ENCODE measurements around the gene GLRB. TPM values are rescaled to one million over a fixed set of nuclear protein-coding genes. Genes with fewer than 3 reads are reported as not detected.

The GLRB gene
- total and polyA plus RNA-seq, 10 of the 15 experiments (the other 5 are each of a cell fraction or from before 2014, with no cell fraction given) = 0.04 TPM; not detected in 9

DNA sequence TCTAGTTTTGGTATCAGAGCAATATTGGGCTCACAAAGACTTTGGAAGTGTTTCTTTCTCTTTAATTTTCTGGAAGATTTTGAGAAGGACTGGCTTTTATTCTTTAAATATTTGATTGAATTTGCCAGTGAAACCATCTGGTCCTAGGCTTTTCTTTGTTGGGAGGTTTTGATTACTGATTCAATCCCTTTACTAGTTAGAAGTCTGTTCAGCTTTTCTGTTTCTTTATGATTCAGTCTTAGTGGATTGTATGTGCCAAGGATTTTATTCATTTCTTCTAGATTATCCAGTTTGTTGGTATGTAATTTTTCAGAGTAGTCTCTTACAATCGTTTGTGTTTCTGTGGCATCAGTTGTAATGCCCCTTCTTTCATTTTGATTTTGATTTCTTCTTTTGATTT, 28.6 kb downstream of the GLRB start:
- BruUV-seq (replicated peaks) = no TSS peak
- H3K4me3 ChIP-seq = no peak overlapping the region
- ChIA-PET CTCF (no interaction called here), POLR2A (no interaction called here), SMC1A (ENCODE audit: uncharacterized antibody, unreplicated experiment) (interaction anchor here (1.2 kb wide), 1 partner anchor 12 kb away, joined by 3 read pairs; no protein-coding TSS in a partner anchor), RAD21 (ENCODE audit: unreplicated experiment) (no interaction called here)
- H3K27me3 ChIP-seq (replicated peaks in 1 of 2; ENCODE audit: control insufficient read depth in 2 of 2, insufficient read depth in 2 of 2, low read length in 1 of 2) = no peaks in the 10 kb centered on the region
- no peak overlapping the region for H3K4me2 ChIP-seq (ENCODE audit: control insufficient read depth, insufficient read depth)
- no peak overlapping the region for H2AFZ ChIP-seq (ENCODE audit: control insufficient read depth, low read depth, low read length)
- DNase-seq (ENCODE audit: low read depth, low spot score) (no peak), FAIRE-seq (no peak), ATAC-seq (no peak)
- H3K36me3 ChIP-seq (ENCODE audit: control insufficient read depth in 2 of 2, insufficient read depth in 2 of 2, low read length in 1 of 2) = no peaks in the 10 kb centered on the region
- H4K20me1 ChIP-seq (ENCODE audit: control insufficient read depth, insufficient read depth) = no peaks in the 10 kb centered on the region
- in situ Hi-C loops (cut with MboI) (no loop called here), intact Hi-C loops (cut with micrococcal nuclease; ENCODE audit: unreplicated experiment) (no loop called here)
- H3K27ac ChIP-seq (ENCODE audit: control insufficient read depth, insufficient read depth) = no peak overlapping the region
- H3K9me3 ChIP-seq (replicated peaks; ENCODE audit: control insufficient read depth, insufficient read depth, low read length) = no peaks in the 10 kb centered on the region
- H3K79me2 ChIP-seq (ENCODE audit: control insufficient read depth, insufficient read depth, low read length) = no peaks in the 10 kb centered on the region
- no peak overlapping the region for H3K9ac ChIP-seq (ENCODE audit: control insufficient read depth, insufficient read depth, low read length)
- TF ChIP-seq MXI1 (IDR thresholded peaks at IDR 0.05; ENCODE audit: low read depth, low read length) = no peak
- TF ChIP-seq, protein P1, sequence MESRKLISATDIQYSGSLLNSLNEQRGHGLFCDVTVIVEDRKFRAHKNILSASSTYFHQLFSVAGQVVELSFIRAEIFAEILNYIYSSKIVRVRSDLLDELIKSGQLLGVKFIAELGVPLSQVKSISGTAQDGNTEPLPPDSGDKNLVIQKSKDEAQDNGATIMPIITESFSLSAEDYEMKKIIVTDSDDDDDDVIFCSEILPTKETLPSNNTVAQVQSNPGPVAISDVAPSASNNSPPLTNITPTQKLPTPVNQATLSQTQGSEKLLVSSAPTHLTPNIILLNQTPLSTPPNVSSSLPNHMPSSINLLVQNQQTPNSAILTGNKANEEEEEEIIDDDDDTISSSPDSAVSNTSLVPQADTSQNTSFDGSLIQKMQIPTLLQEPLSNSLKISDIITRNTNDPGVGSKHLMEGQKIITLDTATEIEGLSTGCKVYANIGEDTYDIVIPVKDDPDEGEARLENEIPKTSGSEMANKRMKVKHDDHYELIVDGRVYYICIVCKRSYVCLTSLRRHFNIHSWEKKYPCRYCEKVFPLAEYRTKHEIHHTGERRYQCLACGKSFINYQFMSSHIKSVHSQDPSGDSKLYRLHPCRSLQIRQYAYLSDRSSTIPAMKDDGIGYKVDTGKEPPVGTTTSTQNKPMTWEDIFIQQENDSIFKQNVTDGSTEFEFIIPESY (IDR thresholded peaks at IDR 0.05) = no peak
- no peak for TF ChIP-seq EZH2 (IDR thresholded peaks at IDR 0.05; ENCODE audit: borderline replicate concordance, control insufficient read depth, low read depth, low read length)
- TF ChIP-seq SUPT20H (IDR thresholded peaks at IDR 0.05; ENCODE audit: borderline replicate concordance, control insufficient read depth, low read depth, low read length) = no peak
- no peak for TF ChIP-seq ZNF622 (IDR thresholded peaks at IDR 0.05)
- TF ChIP-seq NFYA (IDR thresholded peaks at IDR 0.05; ENCODE audit: borderline replicate concordance, low read depth, low read length) = no peak
- TF ChIP-seq TCF3 (IDR thresholded peaks at IDR 0.05; ENCODE audit: borderline replicate concordance, insufficient read depth, low read depth, low read length) = no peak
- no peak for TF ChIP-seq ZNF207 (IDR thresholded peaks at IDR 0.05; ENCODE audit: borderline replicate concordance)
- no peak for TF ChIP-seq MYC (IDR thresholded peaks at IDR 0.05; ENCODE audit: insufficient read depth, insufficient read length, insufficient replicate concordance, low read length, severe bottlenecking)
- TF ChIP-seq ASH2L (IDR thresholded peaks at IDR 0.05; ENCODE audit: borderline replicate concordance, low read depth) = no peak
- TF ChIP-seq PML (IDR thresholded peaks at IDR 0.05; ENCODE audit: low read length) = no peak
- TF ChIP-seq, protein P2, sequence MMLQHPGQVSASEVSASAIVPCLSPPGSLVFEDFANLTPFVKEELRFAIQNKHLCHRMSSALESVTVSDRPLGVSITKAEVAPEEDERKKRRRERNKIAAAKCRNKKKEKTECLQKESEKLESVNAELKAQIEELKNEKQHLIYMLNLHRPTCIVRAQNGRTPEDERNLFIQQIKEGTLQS (IDR thresholded peaks at IDR 0.05; ENCODE audit: borderline replicate concordance, extremely low read depth, low read depth, low read length) = no peak
- no peak for TF ChIP-seq EP300 (IDR thresholded peaks at IDR 0.05; ENCODE audit: borderline replicate concordance in 1 of 2, control insufficient read depth in 1 of 2, low read depth in 2 of 2, low read length in 2 of 2)
- H3K4me1 ChIP-seq (ENCODE audit: control insufficient read depth, insufficient read depth, low read length) = no peaks in the 10 kb centered on the region
- WGBS (ENCODE audit: insufficient coverage, insufficient replicate concordance, low lambda C conversion rate, missing lambda C conversion rate) = 0% methylated on average over 1 of the region's 1 CpG

All from GM12878 (cell line).